Neuronal stem cell (in vitro differentiated cells): ENCODE measurements around the gene SPAG6.

ENCODE experiments used
- DNase-seq: peaks from one replicate; pipeline ENCODE4 v3.0.0-alpha.2; 2013; ENCODE audit warnings: low spot score
- H2AFZ ChIP-seq: one replicate; pipeline ENCODE4 v1.6.1; 2013; ENCODE audit warnings: mild to moderate bottlenecking, low read length, inconsistent platforms
- H2AK5ac ChIP-seq: 2 replicates; pipeline ENCODE4 v1.6.1; 2013; ENCODE audit warnings: low read depth, mild to moderate bottlenecking, inconsistent platforms, low read length, moderate library complexity, mixed read lengths
- H2BK120ac ChIP-seq: 2 replicates; pipeline ENCODE4 v1.6.1; 2013; ENCODE audit warnings: low read depth, mild to moderate bottlenecking, inconsistent platforms, low read length, moderate library complexity, mixed read lengths
- H2BK12ac ChIP-seq: one replicate; pipeline ENCODE4 v1.6.1; 2013; ENCODE audit warnings: low read length, inconsistent platforms
- H2BK15ac ChIP-seq: 2 replicates; pipeline ENCODE4 v1.6.1; 2013; ENCODE audit warnings: mild to moderate bottlenecking, low read length, inconsistent platforms, mixed read lengths
- H2BK5ac ChIP-seq: one replicate; pipeline ENCODE4 v1.6.1; 2013; ENCODE audit warnings: inconsistent platforms, mild to moderate bottlenecking, low read length, moderate library complexity
- H3K14ac ChIP-seq: one replicate; pipeline ENCODE4 v1.6.1; 2013; ENCODE audit warnings: low read length, inconsistent platforms
- H3K18ac ChIP-seq: 2 replicates; pipeline ENCODE4 v1.6.1; 2013; ENCODE audit warnings: low read length, inconsistent platforms
- H3K23ac ChIP-seq: 2 replicates; pipeline ENCODE4 v1.6.1; 2013; ENCODE audit warnings: low read depth, mild to moderate bottlenecking, mixed read lengths, low read length, inconsistent platforms; ENCODE audit not compliant: poor library complexity
- H3K27ac ChIP-seq: replicated peaks from 3 replicates; pipeline ENCODE4 v1.5.1; 2013; ENCODE audit warnings: low read length, inconsistent platforms
- H3K27me3 ChIP-seq, 3 experiments: 2 replicates each; pipeline ENCODE4 v1.6.1; 2013; ENCODE audit warnings: low read length in 3 of 3, mild to moderate bottlenecking in 2 of 3, inconsistent platforms in 1 of 3, low read depth in 1 of 3, mixed read lengths in 1 of 3, moderate library complexity in 1 of 3; ENCODE audit not compliant: control insufficient read depth in 3 of 3, insufficient read depth in 3 of 3
- H3K36me3 ChIP-seq, 2 donors: replicated peaks in 1 of 2; 2 replicates each; pipeline ENCODE4 v1.6.1; 2013; ENCODE audit warnings: low read length in 2 of 2; ENCODE audit not compliant: control insufficient read depth in 2 of 2, insufficient read depth in 2 of 2
- H3K4ac ChIP-seq: 2 replicates; pipeline ENCODE4 v1.6.1; 2013; ENCODE audit warnings: inconsistent platforms, mild to moderate bottlenecking, low read length, moderate library complexity
- H3K4me1 ChIP-seq, 2 donors: 1 replicate in 1 of 2; 2 replicates in 1 of 2; pipeline ENCODE4 v1.6.1; 2013; ENCODE audit warnings: low read length in 2 of 2, low read depth in 1 of 2; ENCODE audit not compliant: control insufficient read depth in 2 of 2, insufficient read depth in 1 of 2
- H3K4me2 ChIP-seq: one replicate; pipeline ENCODE4 v1.6.1; 2013; ENCODE audit warnings: mild to moderate bottlenecking, low read length, inconsistent platforms; ENCODE audit not compliant: insufficient read depth, poor library complexity, severe bottlenecking
- H3K4me3 ChIP-seq, 2 donors: 2 replicates each; pipeline ENCODE4 v1.5.1; 2013; ENCODE audit warnings: low read length in 2 of 2, mild to moderate bottlenecking in 2 of 2, inconsistent platforms in 1 of 2, moderate library complexity in 1 of 2
- H3K79me1 ChIP-seq: one replicate; pipeline ENCODE4 v1.6.1; 2013; ENCODE audit warnings: low read depth, mild to moderate bottlenecking, inconsistent platforms, low read length, moderate library complexity
- H3K9ac ChIP-seq: one replicate; pipeline ENCODE4 v1.6.1; 2013; ENCODE audit warnings: mild to moderate bottlenecking, low read depth, low read length, inconsistent platforms; ENCODE audit not compliant: poor library complexity
- H3K9me3 ChIP-seq, 2 donors: replicated peaks in 1 of 2; 2 replicates each; pipeline versions ENCODE3 to v1.6.1; 2013; ENCODE audit warnings: low read length in 2 of 2, mild to moderate bottlenecking in 2 of 2, inconsistent platforms in 1 of 2, low read depth in 1 of 2, mixed read lengths in 1 of 2, moderate library complexity in 1 of 2; ENCODE audit not compliant: control insufficient read depth in 2 of 2, insufficient read depth in 1 of 2
- H4K8ac ChIP-seq: one replicate; pipeline ENCODE4 v1.6.1; 2013; ENCODE audit warnings: low read depth, mild to moderate bottlenecking, inconsistent platforms, low read length, moderate library complexity
- H4K91ac ChIP-seq: one replicate; pipeline ENCODE4 v1.6.1; 2013; ENCODE audit warnings: low read length, low read depth, mild to moderate bottlenecking, inconsistent platforms; ENCODE audit not compliant: poor library complexity
- WGBS, 2 donors: extraction: QIAGEN DNeasy Blood & Tissue Kit; methylation state at CpG; one replicate each; pipeline ENCODE4 v1.1.7; 2013; ENCODE audit warnings: missing lambda C conversion rate in 2 of 2, mixed read lengths in 1 of 2; ENCODE audit not compliant: insufficient read length in 2 of 2, insufficient replicate concordance in 1 of 2; ENCODE audit errors: extremely low coverage in 2 of 2; 5-methylcytosine and 5-hydroxymethylcytosine counted together

SPAG6 gene

DNA sequence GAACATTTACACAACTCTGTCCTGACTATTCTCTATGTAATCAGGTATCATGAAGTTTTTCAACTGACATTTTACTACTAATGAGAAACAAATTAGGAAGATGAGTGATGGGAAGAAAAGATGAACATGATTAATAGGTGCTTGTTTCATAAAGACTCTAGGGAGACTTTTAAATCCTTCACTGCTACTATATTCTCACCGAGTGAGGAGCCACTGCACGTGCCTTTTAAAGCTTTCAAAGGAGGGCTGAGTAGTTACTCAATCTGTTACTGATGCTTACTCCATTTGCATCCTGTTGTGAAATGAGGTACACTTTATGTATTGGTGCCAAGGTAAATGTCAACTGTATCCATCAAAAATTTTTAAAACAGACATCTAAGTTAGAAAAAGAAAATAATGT lies 30.4 kb upstream of the SPAG6 start:
- H3K4ac ChIP-seq, result no peak overlapping the region
- no peak overlapping the region for H3K4me2 ChIP-seq
- H3K4me3 ChIP-seq, result no peak overlapping the region
- no peak overlapping the region for H2BK12ac ChIP-seq
- H2BK5ac ChIP-seq, result no peak overlapping the region
- no peak overlapping the region for H3K14ac ChIP-seq
- H3K79me1 ChIP-seq, result no peaks in the 10 kb centered on the region
- H3K27me3 ChIP-seq, result peaks cover 0 to 25% (median 11%) of the 10 kb centered on the region in 3 experiments
- no peak overlapping the region for H3K27ac ChIP-seq
- H2BK120ac ChIP-seq, result no peak overlapping the region
- no peaks in the 10 kb centered on the region for H3K9me3 ChIP-seq
- H3K9ac ChIP-seq, result no peak overlapping the region
- H2AFZ ChIP-seq, result no peak overlapping the region
- H4K8ac ChIP-seq, result no peak overlapping the region
- no peaks in the 10 kb centered on the region for H3K36me3 ChIP-seq
- no peak for DNase-seq
- no CpG with 5 or more reads among the region's 2 CpGs for WGBS, 2 donors
- no peak overlapping the region for H4K91ac ChIP-seq
- peaks cover 4 to 5% of the 10 kb centered on the region in 2 donors for H3K4me1 ChIP-seq
- H3K18ac ChIP-seq, result no peak overlapping the region
- H2BK15ac ChIP-seq, result no peak overlapping the region
- no peak overlapping the region for H3K23ac ChIP-seq
- no peak overlapping the region for H2AK5ac ChIP-seq

DNA sequence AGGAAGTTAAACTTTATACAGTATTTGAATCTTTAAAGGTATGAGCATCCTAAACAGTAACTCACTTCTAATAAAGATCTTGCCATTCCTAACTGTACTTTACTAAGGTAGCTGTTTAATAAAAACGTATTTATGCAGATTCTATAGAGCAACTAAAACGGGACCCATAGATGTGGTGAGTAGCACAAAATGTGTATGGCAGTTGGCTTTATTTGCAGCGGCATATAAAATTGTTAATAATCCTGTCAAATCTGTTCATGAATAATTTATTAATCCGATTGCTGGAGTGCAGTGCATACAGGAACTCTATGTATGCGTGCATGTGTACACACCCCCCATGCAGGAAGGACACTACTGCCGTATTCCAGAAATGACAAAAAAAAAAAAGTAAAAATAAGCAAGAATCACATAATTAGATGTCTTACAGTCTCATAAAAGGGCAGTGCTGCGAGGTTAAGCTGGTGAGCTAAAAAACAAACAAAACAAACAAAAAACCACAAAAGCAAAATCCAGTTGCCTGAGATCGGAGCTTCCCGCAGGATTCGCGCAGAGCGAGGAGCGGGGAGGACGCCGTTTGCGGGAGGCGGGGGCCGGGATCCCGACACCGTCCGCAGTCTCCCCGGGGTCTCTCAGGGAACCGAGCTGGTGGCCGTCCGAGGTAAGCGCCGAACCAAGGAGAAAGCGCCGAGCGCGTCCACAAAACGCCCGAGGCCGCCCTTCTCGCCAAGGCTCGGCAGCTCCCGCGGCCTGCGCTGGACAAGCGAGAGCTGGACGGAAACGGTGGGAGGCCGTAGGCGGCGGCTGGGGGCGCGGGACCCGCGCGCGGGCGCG lies 29.6 kb upstream of the SPAG6 start:
- Histone ChIP-seq H2BK120ac (no peak overlapping the region), H3K18ac (peak overlapping the region; percentile 94), H2BK15ac (no peak overlapping the region), H3K27me3 (peaks cover 0 to 23% (median 14%) of the 10 kb centered on the region in 3 experiments), H2BK5ac (peak overlapping the region; percentile 91), H3K4me2 (peak overlapping the region; percentile 67), H2AK5ac (no peak overlapping the region), H2AFZ (peak overlapping the region; percentile 85), H3K79me1 (no peaks in the 10 kb centered on the region), H3K14ac (peak overlapping the region; percentile 56), H2BK12ac (no peak overlapping the region), H3K27ac (peak overlapping the region; percentile 91), H3K9ac (no peak overlapping the region), H3K4ac (no peak overlapping the region), H3K23ac (peak overlapping the region; percentile 94), H3K9me3 (no peaks in the 10 kb centered on the region), H4K8ac (no peak overlapping the region), H4K91ac (no peak overlapping the region), H3K36me3 (no peaks in the 10 kb centered on the region), H3K4me3 (peak overlapping the region; percentile 80 to 95), H3K4me1 (peaks cover 5 to 8% of the 10 kb centered on the region in 2 donors)
- no peak for DNase-seq
- WGBS, 2 donors, result no CpG with 5 or more reads among the region's 53 CpGs

DNA sequence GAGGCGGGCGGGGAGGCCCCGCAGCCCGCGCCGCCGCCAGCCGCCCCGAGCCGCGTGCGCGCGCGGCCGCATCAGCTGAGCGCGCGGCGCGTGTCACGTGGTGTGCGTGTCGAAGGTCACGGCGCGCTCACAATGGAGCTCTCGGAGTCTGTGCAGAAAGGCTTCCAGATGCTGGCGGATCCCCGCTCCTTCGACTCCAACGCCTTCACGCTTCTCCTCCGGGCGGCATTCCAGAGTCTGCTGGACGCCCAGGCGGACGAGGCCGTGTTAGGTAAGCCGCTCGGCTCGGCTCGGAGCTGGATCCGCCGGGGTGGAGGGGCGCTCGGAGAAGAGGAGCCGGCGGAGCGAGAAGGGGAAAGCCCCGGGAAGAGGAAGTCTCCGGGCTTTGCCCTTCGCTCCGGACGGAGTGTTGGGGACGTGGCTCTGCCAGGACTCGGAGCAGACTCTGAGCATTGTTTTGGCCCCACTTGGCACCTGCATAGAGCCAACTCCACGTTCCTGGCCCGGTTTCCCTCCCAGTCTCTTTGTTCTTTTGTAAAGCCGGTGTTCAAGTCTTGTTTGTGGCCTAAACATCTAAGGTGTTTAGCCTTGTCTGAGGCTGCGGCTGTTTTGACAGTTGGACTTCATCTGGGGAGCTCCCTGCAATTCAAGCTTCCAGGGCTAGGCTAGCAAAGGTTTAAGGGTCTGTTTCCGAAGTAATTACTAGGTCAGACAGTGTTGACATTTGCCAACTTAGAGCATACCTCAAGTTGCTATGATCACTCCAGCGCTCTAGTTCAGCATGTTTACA lies 28.8 kb upstream of the SPAG6 start, which contains the start of gene COMMD3:
COMMD3 (plus strand) TSS at position 103 of the 790 bp plus-strand sequence; CDS start at position 133, 30 bp downstream.
- no peak within 1 kb of the TSS for H4K91ac ChIP-seq
- H3K27me3 ChIP-seq, result peaks cover 0 to 19% (median 14%) of the 10 kb centered on the region in 3 experiments
- peak within 1 kb of the TSS; percentile 56 for H3K14ac ChIP-seq
- peak within 1 kb of the TSS; percentile 91 for H2BK5ac ChIP-seq
- H3K4me2 ChIP-seq, result peak within 1 kb of the TSS; percentile 67
- H2BK15ac ChIP-seq, result no peak within 1 kb of the TSS
- H3K18ac ChIP-seq, result peak within 1 kb of the TSS; percentile 98
- WGBS, 2 donors, result no CpG with 5 or more reads among the region's 63 CpGs
- no peaks in the 10 kb centered on the region for H3K36me3 ChIP-seq
- DNase-seq, result peak; percentile 90
- H2AK5ac ChIP-seq, result no peak within 1 kb of the TSS
- peaks cover 5 to 8% of the 10 kb centered on the region in 2 donors for H3K4me1 ChIP-seq
- H4K8ac ChIP-seq, result no peak within 1 kb of the TSS
- peak within 1 kb of the TSS; percentile 92 for H3K9ac ChIP-seq
- peak within 1 kb of the TSS; percentile 85 for H2AFZ ChIP-seq
- no peak within 1 kb of the TSS for H3K4ac ChIP-seq
- no peaks in the 10 kb centered on the region for H3K9me3 ChIP-seq
- H2BK120ac ChIP-seq, result no peak within 1 kb of the TSS
- no peaks in the 10 kb centered on the region for H3K79me1 ChIP-seq
- peak within 1 kb of the TSS; percentile 94 for H3K23ac ChIP-seq
- peak within 1 kb of the TSS; percentile 91 for H3K27ac ChIP-seq
- peak within 1 kb of the TSS; percentile 81 for H2BK12ac ChIP-seq
- peak within 1 kb of the TSS; percentile 80 to 95 for H3K4me3 ChIP-seq

DNA sequence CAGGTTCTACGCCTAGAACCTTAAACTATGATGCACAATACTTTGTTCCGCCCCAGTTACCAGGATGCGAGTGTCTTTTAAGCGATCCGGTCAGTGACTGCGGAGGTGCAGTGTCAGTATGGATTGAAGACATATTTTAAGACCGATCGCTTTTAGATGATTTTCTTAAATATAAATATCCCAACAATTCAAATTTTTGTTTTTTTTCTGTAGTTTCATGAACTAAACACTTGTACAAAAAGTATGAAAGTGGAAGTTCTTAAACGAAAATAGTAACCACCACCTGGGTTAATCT lies 28.3 kb upstream of the SPAG6 start:
- no peak overlapping the region for H3K18ac ChIP-seq
- no peak overlapping the region for H3K14ac ChIP-seq
- no peaks in the 10 kb centered on the region for H3K36me3 ChIP-seq
- H3K23ac ChIP-seq, result no peak overlapping the region
- peaks cover 2 to 21% (median 17%) of the 10 kb centered on the region in 3 experiments for H3K27me3 ChIP-seq
- no peak overlapping the region for H2BK5ac ChIP-seq
- H3K4me3 ChIP-seq, result peak overlapping the region; percentile 80 to 95
- no CpG with 5 or more reads among the region's 9 CpGs for WGBS, 2 donors
- no peak overlapping the region for H2BK15ac ChIP-seq
- H2AFZ ChIP-seq, result peak overlapping the region; percentile 85
- H4K91ac ChIP-seq, result no peak overlapping the region
- peak overlapping the region; percentile 67 for H3K4me2 ChIP-seq
- no peak overlapping the region for H3K9ac ChIP-seq
- no peak overlapping the region for H3K27ac ChIP-seq
- no peak overlapping the region for H2BK12ac ChIP-seq
- no peak overlapping the region for H3K4ac ChIP-seq
- H3K79me1 ChIP-seq, result no peaks in the 10 kb centered on the region
- no peak overlapping the region for H2BK120ac ChIP-seq
- DNase-seq, result no peak
- H2AK5ac ChIP-seq, result no peak overlapping the region
- no peaks in the 10 kb centered on the region for H3K9me3 ChIP-seq
- no peak overlapping the region for H4K8ac ChIP-seq
- peaks cover 5 to 8% of the 10 kb centered on the region in 2 donors for H3K4me1 ChIP-seq
